ENCODE measurements around the gene KREMEN1. TPM values are rescaled to one million over a fixed set of nuclear protein-coding genes. Genes with fewer than 3 reads are reported as not detected.
A peak's percentile ranks its signal among the peaks of the same experiment; 100 is the strongest.

KREMEN1 gene
- total and polyA plus RNA-seq, 9 of the 15 experiments (the other 6 are each of a cell fraction or from before 2014, with no cell fraction given): 0.69 to 11.5 (median 4.3) TPM

DNA sequence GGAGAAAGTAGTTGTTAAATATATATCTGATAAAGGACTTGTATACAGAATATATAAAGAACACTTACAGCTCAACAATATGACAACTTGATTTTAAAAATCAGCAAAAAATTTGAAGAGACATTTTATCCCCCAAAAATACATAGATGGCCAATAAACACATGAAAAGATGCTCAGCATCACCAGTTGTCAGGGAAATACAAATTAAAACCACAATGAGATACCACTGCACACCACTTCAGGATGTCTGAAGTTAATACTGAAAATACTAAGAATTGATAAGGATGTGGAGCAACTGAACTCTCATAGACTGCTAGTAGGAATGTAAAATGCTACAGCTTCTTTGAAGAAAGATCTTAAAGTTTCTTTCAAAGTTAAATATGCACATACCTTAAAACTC lies 49.2 kb downstream of the KREMEN1 start:
- FAIRE-seq: no peak
- Histone ChIP-seq H3K36me3 (ENCODE audit: control insufficient read depth, insufficient read depth, low read length) (no peaks in the 10 kb centered on the region), H3K27ac (ENCODE audit: extremely low read depth, low read depth, low read length) (no peak overlapping the region), H2AFZ (ENCODE audit: low read depth, low read length) (no peak overlapping the region), H3K4me2 (ENCODE audit: insufficient read depth, low read length) (no peak overlapping the region), H3K9me1 (ENCODE audit: control insufficient read depth, insufficient read depth, low read length) (no peaks in the 10 kb centered on the region), H4K20me1 (replicated peaks; ENCODE audit: control insufficient read depth, insufficient read depth, low read length) (no peaks in the 10 kb centered on the region), H3K4me1 (replicated peaks in 1 of 2; ENCODE audit: control insufficient read depth in 2 of 2, insufficient read depth in 2 of 2, low read length in 2 of 2) (peaks cover 4% of the 10 kb centered on the region in 2 experiments; a peak in 2 of 5 replicates), H3K9me3 (replicated peaks; ENCODE audit: control insufficient read depth, insufficient read depth, low read depth, low read length) (no peaks in the 10 kb centered on the region), H3K79me2 (ENCODE audit: control insufficient read depth, insufficient read depth, low read length) (no peaks in the 10 kb centered on the region), H3K27me3 (ENCODE audit: control insufficient read depth in 2 of 2, insufficient read depth in 2 of 2, low read length in 2 of 2) (no peaks in the 10 kb centered on the region), H3K9ac (ENCODE audit: insufficient read depth in 1 of 2, low read depth in 2 of 2, low read length in 2 of 2) (no peak overlapping the region), H3K4me3 (no peak overlapping the region)
- no TSS peak for BruUV-seq (replicated peaks)
- ATAC-seq: no peak
- in situ Hi-C loops (cut with MboI): no loop called here
- CTCF ChIA-PET (ENCODE audit: low intra/inter-chr PET ratio): no interaction called here
- intact Hi-C loops (cut with micrococcal nuclease): no loop called here
- TF ChIP-seq NONO (IDR thresholded peaks at IDR 0.05; ENCODE audit: low read depth in 2 of 2, low read length in 1 of 2) (no peak), RFX5 (IDR thresholded peaks at IDR 0.05; ENCODE audit: low read depth, low read length) (peak; percentile 82)
- POLR2A ChIA-PET: no interaction called here
- no peak for DNase-seq (ENCODE audit: extremely low read depth in 1 of 4, low spot score in 3 of 4)

DNA sequence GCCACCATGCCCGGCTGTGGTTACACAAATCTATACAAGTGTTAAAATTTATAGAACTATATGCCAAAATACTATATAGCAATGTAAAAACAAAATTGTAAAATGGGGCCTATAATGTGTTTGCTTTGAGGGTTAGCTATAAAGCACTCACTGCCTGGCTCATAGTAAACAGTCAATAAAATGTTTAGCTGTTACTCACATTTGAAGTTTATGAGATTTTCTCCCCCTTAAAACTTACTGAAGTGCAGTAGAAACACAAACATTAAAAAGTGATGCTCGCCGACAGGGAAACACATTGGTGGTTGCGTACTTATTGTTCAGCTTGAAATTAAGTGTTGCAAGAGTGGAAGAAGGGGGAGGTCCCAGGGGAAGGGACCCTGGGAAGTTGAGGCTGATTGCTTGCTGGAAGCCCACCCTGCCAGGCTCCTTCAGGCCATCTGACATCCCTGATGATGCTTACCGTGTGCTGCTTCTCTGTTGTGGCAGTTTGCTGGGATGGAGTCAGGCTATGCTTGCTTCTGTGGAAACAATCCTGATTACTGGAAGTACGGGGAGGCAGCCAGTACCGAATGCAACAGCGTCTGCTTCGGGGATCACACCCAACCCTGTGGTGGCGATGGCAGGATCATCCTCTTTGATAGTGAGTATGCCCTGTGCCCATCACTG lies 52.1 kb downstream of the KREMEN1 start:
- Histone ChIP-seq H3K79me2 (ENCODE audit: control insufficient read depth, insufficient read depth, low read length) (no peaks in the 10 kb centered on the region), H3K27ac (ENCODE audit: extremely low read depth, low read depth, low read length) (no peak overlapping the region), H3K27me3 (ENCODE audit: control insufficient read depth in 2 of 2, insufficient read depth in 2 of 2, low read length in 2 of 2) (no peaks in the 10 kb centered on the region), H3K9me1 (ENCODE audit: control insufficient read depth, insufficient read depth, low read length) (no peaks in the 10 kb centered on the region), H2AFZ (ENCODE audit: low read depth, low read length) (no peak overlapping the region), H3K36me3 (ENCODE audit: control insufficient read depth, insufficient read depth, low read length) (no peaks in the 10 kb centered on the region), H3K4me2 (ENCODE audit: insufficient read depth, low read length) (no peak overlapping the region), H3K9me3 (replicated peaks; ENCODE audit: control insufficient read depth, insufficient read depth, low read depth, low read length) (no peaks in the 10 kb centered on the region), H3K4me1 (replicated peaks in 1 of 2; ENCODE audit: control insufficient read depth in 2 of 2, insufficient read depth in 2 of 2, low read length in 2 of 2) (peaks cover 4 to 15% of the 10 kb centered on the region in 2 experiments; a peak in 2 of 5 replicates), H3K4me3 (no peak overlapping the region), H4K20me1 (replicated peaks; ENCODE audit: control insufficient read depth, insufficient read depth, low read length) (no peaks in the 10 kb centered on the region), H3K9ac (ENCODE audit: insufficient read depth in 1 of 2, low read depth in 2 of 2, low read length in 2 of 2) (no peak overlapping the region)
- ChIA-PET CTCF (ENCODE audit: low intra/inter-chr PET ratio) (no interaction called here), POLR2A (interaction anchor here (0.7 to 1.5 kb wide), 3 partner anchors 10 to 325 kb away, joined by 3 to 4 read pairs (median 3); partner anchors contain the start of gene XBP1)
- DNase-seq (ENCODE audit: extremely low read depth in 1 of 4, low spot score in 3 of 4): no peak
- 84% methylated on average over 8 of the region's 10 CpGs for WGBS (ENCODE audit: insufficient coverage, low coverage, missing lambda C conversion rate)
- intact Hi-C loops (cut with micrococcal nuclease): no loop called here
- no TSS peak for BruUV-seq (replicated peaks)
- ATAC-seq: no peak
- FAIRE-seq: no peak
- in situ Hi-C loops (cut with MboI): no loop called here
- TF ChIP-seq, protein P1, sequence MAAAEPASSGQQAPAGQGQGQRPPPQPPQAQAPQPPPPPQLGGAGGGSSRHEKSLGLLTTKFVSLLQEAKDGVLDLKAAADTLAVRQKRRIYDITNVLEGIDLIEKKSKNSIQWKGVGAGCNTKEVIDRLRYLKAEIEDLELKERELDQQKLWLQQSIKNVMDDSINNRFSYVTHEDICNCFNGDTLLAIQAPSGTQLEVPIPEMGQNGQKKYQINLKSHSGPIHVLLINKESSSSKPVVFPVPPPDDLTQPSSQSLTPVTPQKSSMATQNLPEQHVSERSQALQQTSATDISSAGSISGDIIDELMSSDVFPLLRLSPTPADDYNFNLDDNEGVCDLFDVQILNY (CRISPR knock-in tag; IDR thresholded peaks at IDR 0.05): no peak
- TF ChIP-seq ELF1 (tag; IDR thresholded peaks at IDR 0.05): no peak
- TF ChIP-seq, protein P2, sequence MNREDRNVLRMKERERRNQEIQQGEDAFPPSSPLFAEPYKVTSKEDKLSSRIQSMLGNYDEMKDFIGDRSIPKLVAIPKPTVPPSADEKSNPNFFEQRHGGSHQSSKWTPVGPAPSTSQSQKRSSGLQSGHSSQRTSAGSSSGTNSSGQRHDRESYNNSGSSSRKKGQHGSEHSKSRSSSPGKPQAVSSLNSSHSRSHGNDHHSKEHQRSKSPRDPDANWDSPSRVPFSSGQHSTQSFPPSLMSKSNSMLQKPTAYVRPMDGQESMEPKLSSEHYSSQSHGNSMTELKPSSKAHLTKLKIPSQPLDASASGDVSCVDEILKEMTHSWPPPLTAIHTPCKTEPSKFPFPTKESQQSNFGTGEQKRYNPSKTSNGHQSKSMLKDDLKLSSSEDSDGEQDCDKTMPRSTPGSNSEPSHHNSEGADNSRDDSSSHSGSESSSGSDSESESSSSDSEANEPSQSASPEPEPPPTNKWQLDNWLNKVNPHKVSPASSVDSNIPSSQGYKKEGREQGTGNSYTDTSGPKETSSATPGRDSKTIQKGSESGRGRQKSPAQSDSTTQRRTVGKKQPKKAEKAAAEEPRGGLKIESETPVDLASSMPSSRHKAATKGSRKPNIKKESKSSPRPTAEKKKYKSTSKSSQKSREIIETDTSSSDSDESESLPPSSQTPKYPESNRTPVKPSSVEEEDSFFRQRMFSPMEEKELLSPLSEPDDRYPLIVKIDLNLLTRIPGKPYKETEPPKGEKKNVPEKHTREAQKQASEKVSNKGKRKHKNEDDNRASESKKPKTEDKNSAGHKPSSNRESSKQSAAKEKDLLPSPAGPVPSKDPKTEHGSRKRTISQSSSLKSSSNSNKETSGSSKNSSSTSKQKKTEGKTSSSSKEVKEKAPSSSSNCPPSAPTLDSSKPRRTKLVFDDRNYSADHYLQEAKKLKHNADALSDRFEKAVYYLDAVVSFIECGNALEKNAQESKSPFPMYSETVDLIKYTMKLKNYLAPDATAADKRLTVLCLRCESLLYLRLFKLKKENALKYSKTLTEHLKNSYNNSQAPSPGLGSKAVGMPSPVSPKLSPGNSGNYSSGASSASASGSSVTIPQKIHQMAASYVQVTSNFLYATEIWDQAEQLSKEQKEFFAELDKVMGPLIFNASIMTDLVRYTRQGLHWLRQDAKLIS (CRISPR knock-in tag; IDR thresholded peaks at IDR 0.05): no peak
- TF ChIP-seq, protein P3, sequence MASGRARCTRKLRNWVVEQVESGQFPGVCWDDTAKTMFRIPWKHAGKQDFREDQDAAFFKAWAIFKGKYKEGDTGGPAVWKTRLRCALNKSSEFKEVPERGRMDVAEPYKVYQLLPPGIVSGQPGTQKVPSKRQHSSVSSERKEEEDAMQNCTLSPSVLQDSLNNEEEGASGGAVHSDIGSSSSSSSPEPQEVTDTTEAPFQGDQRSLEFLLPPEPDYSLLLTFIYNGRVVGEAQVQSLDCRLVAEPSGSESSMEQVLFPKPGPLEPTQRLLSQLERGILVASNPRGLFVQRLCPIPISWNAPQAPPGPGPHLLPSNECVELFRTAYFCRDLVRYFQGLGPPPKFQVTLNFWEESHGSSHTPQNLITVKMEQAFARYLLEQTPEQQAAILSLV (tag; IDR thresholded peaks at IDR 0.05): no peak
- no peak for TF ChIP-seq RBM14 (IDR thresholded peaks at IDR 0.05; ENCODE audit: borderline replicate concordance, insufficient read depth, low read depth, low read length)
- TF ChIP-seq ZKSCAN1 (IDR thresholded peaks at IDR 0.05; ENCODE audit: low read depth, low read length): no peak
- no peak for TF ChIP-seq MIER1 (IDR thresholded peaks at IDR 0.05; ENCODE audit: low read depth)
- TF ChIP-seq SMAD3 (CRISPR knock-in tag; conservative IDR thresholded peaks at IDR 0.05): no peak
